HG02588 (cell line): Measurements from ENCODE around the gene PRXL2C.
"Not testable (repeated sequence)": the region's sequence is repeated elsewhere in the genome, so short reads cannot be mapped to it uniquely, and the experiment has no call there.

Experiments
- ATAC-seq: cut with Tn5 transposase; IDR thresholded peaks from one replicate; pipeline ENCODE4 v1.9.1; 2021; ENCODE audit warnings: mild to moderate bottlenecking, moderate library complexity; ENCODE audit not compliant: unreplicated experiment

PRXL2C gene

GRCh38 chr9:96649620-96650324 lies 5.3 kb downstream of the PRXL2C start:
- no peak for ATAC-seq

GRCh38 chr9:96646081-96646991 lies 8.8 kb downstream of the PRXL2C start:
- no peak for ATAC-seq

- ATAC-seq: no peak
Measured at GRCh38 chr9:96644137-96644536, 11.0 kb downstream of the PRXL2C start.

GRCh38 chr9:96641514-96641913 lies 13.6 kb downstream of the PRXL2C start:
- ATAC-seq: no peak

GRCh38 chr9:96638606-96639364 lies 16.3 kb downstream of the PRXL2C start:
- ATAC-seq: no peak

- no peak for ATAC-seq
Measured at GRCh38 chr9:96636368-96636767, 18.7 kb downstream of the PRXL2C start.

- ATAC-seq: not testable (repeated sequence)
Measured at GRCh38 chr9:96633579-96633978, 21.5 kb downstream of the PRXL2C start.

GRCh38 chr9:96626912-96627311 lies 28.2 kb downstream of the PRXL2C start:
- no peak for ATAC-seq

- no peak for ATAC-seq
Measured at GRCh38 chr9:96621618-96622017, 33.5 kb downstream of the PRXL2C start.

- no peak for ATAC-seq
Measured at GRCh38 chr9:96620832-96621269, 34.3 kb downstream of the PRXL2C start.

- no peak for ATAC-seq
Measured at GRCh38 chr9:96620181-96620514, 35.0 kb downstream of the PRXL2C start.

- peak; percentile 61 for ATAC-seq
Measured at GRCh38 chr9:96619491-96620180, 35.5 kb downstream of the PRXL2C start, which contains the start of gene CDC14B. CDC14B (minus strand) TSS chr9:96619843; CDS start chr9:96619378, 465 bp downstream.

GRCh38 chr9:96619124-96619465 lies 36.0 kb downstream of the PRXL2C start:
- ATAC-seq: peak; percentile 17

- ATAC-seq: no peak
Measured at GRCh38 chr9:96618209-96619123, 36.7 kb downstream of the PRXL2C start.

GRCh38 chr9:96617439-96618185 lies 37.5 kb downstream of the PRXL2C start:
- ATAC-seq: no peak

GRCh38 chr9:96616817-96617438 lies 38.2 kb downstream of the PRXL2C start:
- no peak for ATAC-seq

GRCh38 chr9:96615411-96615810 lies 39.7 kb downstream of the PRXL2C start:
- ATAC-seq: no peak

- ATAC-seq: not testable (repeated sequence)
Measured at GRCh38 chr9:96614664-96615063, 40.5 kb downstream of the PRXL2C start.
